Measurements from ENCODE around the gene CARNS1.

CARNS1 gene, protein sequence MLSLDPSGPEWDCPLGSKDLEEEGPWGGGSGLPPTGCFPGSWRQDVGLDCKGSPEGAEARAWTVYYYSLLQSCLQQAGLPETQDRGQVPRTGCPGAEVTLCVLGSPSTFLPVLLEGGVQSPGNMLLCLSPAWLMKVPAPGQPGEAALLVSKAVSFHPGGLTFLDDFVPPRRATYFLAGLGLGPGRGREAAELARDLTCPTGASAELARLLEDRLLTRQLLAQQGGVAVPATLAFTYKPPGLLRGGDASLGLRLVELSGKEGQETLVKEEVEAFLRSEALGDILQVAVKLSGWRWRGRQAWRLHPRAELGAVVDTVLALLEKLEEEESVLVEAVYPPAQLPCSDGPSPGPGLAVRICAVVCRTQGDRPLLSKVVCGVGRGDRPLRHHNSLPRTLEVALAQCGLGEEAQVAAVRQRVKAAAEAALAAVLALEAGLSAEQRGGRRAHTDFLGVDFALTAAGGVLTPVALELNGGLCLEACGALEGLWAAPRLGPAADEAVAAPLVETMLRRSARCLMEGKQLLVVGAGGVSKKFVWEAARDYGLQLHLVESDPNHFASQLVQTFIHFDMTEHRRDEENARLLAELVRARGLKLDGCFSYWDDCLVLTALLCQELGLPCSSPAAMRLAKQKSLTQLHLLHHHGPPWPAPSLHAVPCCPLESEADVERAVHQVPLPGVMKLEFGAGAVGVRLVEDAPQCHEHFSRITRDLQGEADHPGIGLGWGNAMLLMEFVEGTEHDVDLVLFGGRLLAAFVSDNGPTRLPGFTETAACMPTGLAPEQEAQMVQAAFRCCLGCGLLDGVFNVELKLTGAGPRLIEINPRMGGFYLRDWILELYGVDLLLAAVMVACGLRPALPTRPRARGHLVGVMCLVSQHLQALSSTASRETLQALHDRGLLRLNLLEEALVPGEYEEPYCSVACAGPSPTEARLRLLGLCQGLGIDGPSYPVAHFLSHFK

GRCh38 chr11:67415501-67416304 lies at the start of gene CARNS1:
TSS of gene CARNS1 (plus strand) at chr11:67415678. CDS start at chr11:67416200, 522 bp downstream.
- DNase-seq, result peak; percentile 17

- DNase-seq, result no peak
Measured at GRCh38 chr11:67365736-67366444, 49.6 kb upstream of the CARNS1 start.

DNA sequence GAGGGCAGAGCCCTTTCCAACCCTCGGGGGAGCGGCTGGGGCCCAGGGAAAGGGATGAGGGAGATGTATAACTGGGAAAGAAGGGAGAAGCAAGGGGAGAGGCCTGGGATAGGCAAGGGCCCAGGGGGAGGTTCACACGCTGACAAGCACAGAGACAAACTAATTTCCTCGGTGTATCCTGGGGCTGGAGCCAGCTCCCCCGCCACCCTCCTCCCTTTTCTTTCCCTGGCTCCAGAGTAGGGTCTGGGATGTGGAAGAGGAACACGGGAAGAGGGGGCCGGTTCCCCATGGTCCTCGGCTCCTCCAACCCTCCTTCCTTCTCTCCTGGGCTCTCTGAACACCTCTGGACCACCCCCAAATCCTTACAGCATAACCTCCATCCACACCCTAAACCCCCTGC lies 48.9 kb upstream of the CARNS1 start:
- DNase-seq, result no peak

DNA sequence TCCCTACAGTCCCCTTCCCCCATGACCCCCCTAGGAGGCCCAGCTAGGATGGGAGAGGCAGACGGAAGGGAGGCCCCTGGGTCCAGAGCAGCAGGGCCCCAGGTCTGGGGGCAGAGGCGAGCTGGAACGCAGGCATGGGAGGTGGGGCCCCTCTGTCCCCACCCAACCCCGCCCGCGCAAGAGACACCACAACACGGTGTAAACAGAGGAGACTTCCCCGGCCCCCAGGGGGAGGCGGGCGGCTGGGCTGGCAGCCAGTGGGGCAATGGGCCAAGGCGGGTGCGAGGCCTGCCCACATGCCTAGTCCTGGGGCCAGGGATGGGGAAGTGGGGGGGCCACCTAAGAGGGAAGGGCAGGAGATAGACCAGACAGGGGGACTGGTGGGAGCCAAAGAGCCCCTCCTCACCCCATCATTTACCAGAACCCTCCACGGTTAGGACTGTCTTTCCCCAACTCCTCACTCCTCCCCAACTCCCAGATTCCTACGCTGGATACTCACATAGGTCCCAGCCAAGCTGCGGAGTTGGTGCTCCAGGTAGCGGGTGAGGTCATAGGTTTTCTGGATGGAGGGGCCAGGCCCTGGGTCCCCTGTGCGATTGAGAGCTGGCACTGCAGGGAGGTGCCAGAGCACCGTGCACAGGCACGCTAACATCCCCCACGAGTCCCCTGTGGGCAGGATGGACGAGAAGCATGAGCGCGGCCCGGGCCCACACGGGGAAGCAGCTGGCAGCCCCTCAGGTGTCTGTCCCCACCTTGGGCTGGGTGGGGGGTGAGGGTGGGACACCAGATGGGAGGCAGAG lies 48.3 kb upstream of the CARNS1 start:
- DNase-seq, result no peak

DNA sequence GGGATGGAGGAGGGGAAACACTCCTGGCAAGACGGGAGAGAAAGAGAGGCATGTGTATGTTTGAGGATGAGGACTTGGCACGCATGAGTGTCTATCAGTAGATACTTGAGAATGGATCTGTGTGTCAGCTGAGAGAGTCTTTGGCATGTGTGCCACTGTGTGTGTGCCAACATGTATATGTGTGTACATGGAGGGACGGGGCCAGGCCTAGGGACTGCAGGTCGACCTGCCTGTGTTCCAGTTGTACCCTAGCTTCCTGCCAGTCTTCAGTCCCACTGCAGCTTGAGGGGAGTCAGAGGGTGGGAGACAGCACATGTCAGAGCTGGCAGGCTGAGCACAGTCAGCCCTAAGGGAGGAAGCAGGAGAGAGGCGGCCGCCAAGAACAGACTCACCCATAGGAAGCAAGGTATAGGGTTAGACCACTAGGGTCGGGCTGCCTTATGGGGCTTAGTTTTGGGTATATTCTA lies 47.7 kb upstream of the CARNS1 start:
- DNase-seq, result no peak

GRCh38 chr11:67368621-67369020 lies 46.9 kb upstream of the CARNS1 start:
- no peak for DNase-seq

DNA sequence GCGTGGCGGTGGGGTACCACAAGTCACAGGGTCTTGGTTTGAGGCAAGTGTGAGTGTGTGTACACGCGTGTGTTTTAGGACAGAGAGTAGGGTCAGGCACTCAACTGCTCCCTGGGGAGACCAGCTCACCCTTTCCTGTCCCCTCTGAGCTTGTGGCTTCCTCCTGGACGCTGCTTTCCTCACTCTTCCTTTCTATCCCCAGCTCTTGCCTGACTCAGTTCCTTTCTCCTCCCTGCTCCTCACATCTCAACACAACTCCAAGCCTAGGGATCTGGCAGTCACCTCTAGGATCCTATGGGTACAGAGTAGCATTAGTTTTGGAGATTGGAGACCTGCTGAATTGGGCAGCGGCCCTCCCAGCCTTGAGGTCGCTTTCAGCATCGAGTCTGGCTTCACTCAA lies 46.2 kb upstream of the CARNS1 start:
- no peak for DNase-seq

DNA sequence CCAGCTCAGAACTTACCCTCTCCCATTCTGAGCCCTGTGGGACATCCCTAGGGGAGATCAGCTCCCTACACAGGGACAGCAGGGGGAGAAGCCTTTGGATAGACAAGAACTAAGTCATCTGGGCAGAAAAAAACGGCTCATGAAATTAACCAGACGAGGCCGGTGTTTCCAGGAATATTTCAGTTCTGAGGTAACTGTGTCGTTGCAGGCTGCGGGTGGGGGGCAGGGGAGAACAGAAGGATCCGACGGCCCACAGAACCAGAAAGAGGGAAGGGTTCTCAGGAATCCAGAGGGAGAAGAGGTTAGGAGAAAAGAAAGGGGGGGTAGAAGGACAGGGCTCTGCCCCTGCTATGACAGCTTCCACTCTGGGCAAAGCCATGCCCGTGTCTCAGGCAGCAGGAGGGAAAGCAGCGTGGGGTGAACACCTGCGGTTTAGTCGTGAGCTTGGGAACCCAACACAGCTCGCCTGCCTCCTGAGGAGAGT lies 45.6 kb upstream of the CARNS1 start:
- no peak for DNase-seq

DNA sequence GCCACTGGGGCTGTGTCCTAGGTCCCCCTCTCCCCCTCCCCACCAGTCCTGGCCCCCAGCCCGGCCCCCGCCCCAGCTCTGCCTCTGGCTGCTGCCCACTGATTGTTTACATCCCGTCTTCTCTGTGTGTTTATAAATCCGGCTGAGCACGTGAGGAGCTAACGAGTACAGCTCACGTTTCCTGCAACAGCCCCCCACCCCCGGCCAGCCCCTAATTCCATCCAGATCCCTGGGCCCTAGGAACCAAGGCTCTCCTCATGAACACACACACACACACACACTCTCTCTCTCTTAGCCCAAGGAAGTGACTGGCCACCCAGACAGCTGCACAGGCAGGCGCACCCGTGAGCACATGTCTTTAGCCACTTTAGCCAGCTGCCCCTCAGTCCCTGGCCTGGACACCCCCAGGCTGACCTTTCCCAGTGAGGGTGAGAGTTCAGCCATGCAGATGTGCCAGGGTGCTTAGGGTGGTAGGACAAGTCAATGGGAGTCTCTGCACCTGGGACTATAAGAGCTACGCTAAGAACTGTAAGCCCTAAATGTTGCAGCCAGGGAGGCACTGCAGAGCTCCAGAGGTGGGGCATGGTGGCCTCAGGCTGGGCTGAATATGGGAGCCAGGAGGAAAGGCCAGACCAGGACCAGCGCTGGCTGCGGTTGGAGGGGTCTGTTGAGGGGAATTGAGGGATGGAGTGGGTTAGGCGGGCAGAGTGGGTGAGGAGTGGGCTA lies 45.0 kb upstream of the CARNS1 start:
- DNase-seq, result no peak

GRCh38 chr11:67371189-67371910 lies 44.1 kb upstream of the CARNS1 start:
- DNase-seq, result no peak

DNA sequence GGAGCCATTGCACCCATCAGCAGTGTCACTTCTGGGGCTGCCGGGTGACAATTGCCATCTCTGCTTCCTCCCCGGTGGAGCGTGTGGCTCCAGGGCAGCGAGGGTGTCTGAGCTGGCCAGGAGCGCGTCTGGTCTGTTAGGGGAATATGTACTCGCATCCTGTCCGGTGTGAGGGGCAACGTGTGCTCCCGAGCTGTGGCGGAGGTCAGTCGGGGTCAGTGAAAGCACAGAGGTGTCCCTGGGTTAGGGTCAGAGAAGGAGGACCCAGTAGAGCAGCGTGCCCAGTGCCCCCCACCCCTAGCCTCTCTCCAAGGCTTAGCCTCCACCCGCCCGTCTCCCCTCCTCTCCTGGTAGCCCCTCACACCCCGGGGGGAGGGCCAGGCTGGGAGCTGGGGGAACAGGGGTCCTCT lies 43.6 kb upstream of the CARNS1 start:
- DNase-seq, result no peak

GRCh38 chr11:67372321-67372992 lies 43.0 kb upstream of the CARNS1 start:
- no peak for DNase-seq

- no peak for DNase-seq
Measured at GRCh38 chr11:67372993-67373647, 42.4 kb upstream of the CARNS1 start, which contains the start of gene CLCF1. TSS of gene CLCF1 (minus strand) at chr11:67373598. CDS start at chr11:67373539, 59 bp downstream.

DNA sequence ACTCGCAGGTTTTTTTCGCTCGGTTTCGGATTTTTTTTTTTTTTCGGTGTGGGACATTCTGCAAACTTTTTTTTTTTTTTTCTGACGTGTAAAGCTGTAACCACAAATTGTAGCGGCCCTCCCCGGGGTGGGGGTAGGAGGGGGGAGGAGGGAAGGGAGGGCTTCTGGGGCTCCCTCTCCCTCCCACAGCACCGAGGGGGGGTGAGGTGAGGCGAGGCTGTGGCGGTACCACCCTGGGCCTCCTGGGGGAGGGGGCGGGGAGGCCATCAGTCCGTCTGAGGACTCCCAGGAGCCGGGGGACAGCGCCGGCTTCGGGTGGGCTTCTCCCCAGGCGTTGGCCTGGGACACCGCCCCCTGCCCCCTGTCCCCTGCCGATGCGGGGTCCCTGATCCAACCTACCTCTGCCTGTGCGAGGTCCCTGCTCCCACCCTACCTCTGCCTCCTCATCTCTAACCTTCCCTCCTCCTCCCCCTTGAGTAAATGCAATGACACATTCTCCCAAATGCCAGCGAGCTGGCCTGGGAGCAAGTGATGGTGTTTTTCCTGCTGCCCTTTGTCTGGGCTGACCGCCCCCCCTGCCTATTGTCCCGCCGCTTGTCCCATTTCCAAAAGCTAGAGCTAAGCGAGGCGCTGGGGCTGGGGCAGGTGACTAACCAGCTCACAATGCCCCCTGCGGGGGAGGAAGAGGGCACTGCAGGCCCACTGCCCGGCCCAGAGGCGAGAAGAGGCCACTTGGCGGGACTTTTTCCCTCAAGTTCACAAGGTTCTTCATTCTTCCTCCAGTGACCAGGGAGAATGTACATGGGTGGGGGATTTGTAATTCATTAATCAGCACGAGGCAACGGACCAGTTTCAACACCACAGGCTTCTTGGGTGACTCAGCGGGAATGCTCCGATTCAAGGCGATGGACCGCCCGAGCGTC lies 41.6 kb upstream of the CARNS1 start:
- no peak for DNase-seq

DNA sequence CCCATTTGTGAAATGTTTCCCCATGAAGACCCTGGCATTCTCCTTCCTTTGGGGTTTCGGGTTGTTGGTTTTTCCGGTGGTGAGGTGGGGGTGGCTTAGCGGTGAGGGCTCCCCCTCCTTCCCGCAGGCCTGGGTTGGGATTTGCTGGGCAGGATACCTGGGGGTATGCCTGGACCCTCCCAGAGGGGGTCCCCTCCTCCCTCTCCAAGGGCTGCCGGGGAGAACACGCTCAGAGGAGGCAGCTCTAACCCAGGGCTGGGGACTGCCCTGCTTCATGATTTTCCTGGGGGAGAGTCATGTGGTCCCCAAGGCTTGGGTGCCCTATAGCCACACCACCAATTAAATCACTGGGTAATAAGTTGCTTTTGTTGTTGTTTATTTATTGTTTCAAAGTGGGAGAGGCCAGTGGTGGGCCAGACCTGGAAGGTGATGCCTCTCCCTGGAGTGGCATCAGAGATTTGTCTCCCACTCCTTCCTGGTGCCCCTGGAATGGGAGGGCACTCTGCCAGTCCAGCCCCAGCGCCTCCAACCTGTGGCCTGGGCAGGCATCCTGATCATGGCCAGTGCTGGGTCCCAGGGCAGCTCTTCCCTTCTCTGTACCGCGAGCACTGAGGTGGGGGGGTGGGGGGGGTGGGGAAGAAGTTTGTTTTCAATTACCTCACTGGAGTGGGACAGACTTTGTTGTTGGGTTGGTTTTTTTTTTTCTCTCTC lies 40.8 kb upstream of the CARNS1 start:
- no peak for DNase-seq

GRCh38 chr11:67375320-67376055 lies 40.0 kb upstream of the CARNS1 start:
- no peak for DNase-seq
